B cell (primary cell): ENCODE results near the gene PRX. TPM values are rescaled to one million over a fixed set of nuclear protein-coding genes. Genes with fewer than 3 reads are reported as not detected.

ENCODE experiments used
- ATAC-seq: fragments of 200-7000 bp; cut with Tn5 transposase; one replicate; pipeline ENCODE4 v1.10.0; 2021; ENCODE audit warnings: low read depth, mild to moderate bottlenecking, moderate number of reproducible peaks, moderate library complexity
- CTCF ChIA-PET: fragments of 350-600 bp; sonication (Branson Sonifier 250); formaldehyde crosslinking; loops from one replicate; lab custom pipeline; 2021; ENCODE audit warnings: antibody characterized with exemption, inconsistent platforms; lab: Charles Lee
- POLR2A ChIA-PET: fragments of 350-600 bp; sonication (Branson Sonifier 250); formaldehyde crosslinking; loops from one replicate; lab custom pipeline; 2021; ENCODE audit warnings: antibody characterized with exemption; lab: Charles Lee
- DNase-seq: peaks from one replicate; pipeline ENCODE4 v3.0.0; 2013
- H2AFZ ChIP-seq: 2 replicates; pipeline ENCODE4 v1.6.1; 2012; ENCODE audit warnings: mild to moderate bottlenecking, low read depth, low read length; ENCODE audit not compliant: insufficient read depth, poor library complexity, severe bottlenecking
- H3K27ac ChIP-seq, 2 donors: 1 replicate in 1 of 2; 2 replicates in 1 of 2; pipeline ENCODE4 v1.5.1; 2012 to 2013; ENCODE audit warnings: low read length in 2 of 2, mild to moderate bottlenecking in 2 of 2, moderate library complexity in 1 of 2
- H3K27me3 ChIP-seq, 4 experiments: fragments of 200-600 bp in 1 of 4; sonication (generic) in 1 of 4; replicated peaks in 1 of 4; 1 replicate in 2 of 4; 2 replicates in 2 of 4; pipeline versions ENCODE4 v1.6.1 to v1.7.0; 2013 to 2016; ENCODE audit warnings: low read length in 3 of 4, mild to moderate bottlenecking in 2 of 4, mixed read lengths in 1 of 4, moderate library complexity in 1 of 4; ENCODE audit not compliant: insufficient read depth in 4 of 4, control insufficient read depth in 3 of 4; ENCODE audit errors: control extremely low read depth in 1 of 4
- H3K36me3 ChIP-seq, 2 experiments: replicated peaks in 1 of 2; 1 replicate in 1 of 2; 2 replicates in 1 of 2; pipeline versions ENCODE4 v1.6.1 to v1.7.1; 2013; ENCODE audit warnings: low read length in 1 of 2; ENCODE audit not compliant: insufficient read depth in 2 of 2, control insufficient read depth in 1 of 2; ENCODE audit errors: control extremely low read depth in 1 of 2, extremely low read depth in 1 of 2
- H3K4me1 ChIP-seq, 2 donors: fragments of 200-600 bp in 1 of 2; sonication (generic) in 1 of 2; 1 replicate in 1 of 2; 2 replicates in 1 of 2; pipeline versions ENCODE4 v1.5.1 to v1.6.1; 2013 to 2017; ENCODE audit warnings: low read length in 2 of 2; ENCODE audit not compliant: control insufficient read depth in 2 of 2, insufficient read depth in 2 of 2
- H3K4me2 ChIP-seq: replicated peaks from 2 replicates; pipeline ENCODE3; 2012; ENCODE audit warnings: mild to moderate bottlenecking, low read depth, low read length; ENCODE audit not compliant: poor library complexity, severe bottlenecking
- H3K4me3 ChIP-seq, 5 experiments: fragments of 200-600 bp in 1 of 5; sonication (generic) in 1 of 5; 1 replicate in 3 of 5; 2 replicates in 2 of 5; pipeline versions ENCODE4 v1.5.1 to v1.7.0; 2011 to 2016; ENCODE audit warnings: low read length in 4 of 5, mild to moderate bottlenecking in 4 of 5, low read depth in 2 of 5, control low read depth in 1 of 5, moderate library complexity in 1 of 5; ENCODE audit not compliant: insufficient read depth in 1 of 5; ENCODE audit errors: control extremely low read depth in 1 of 5, extremely low read depth in 1 of 5
- H3K79me2 ChIP-seq: fragments of 200-600 bp; sonication (generic); one replicate; pipeline ENCODE4 v1.6.0; 2016; ENCODE audit warnings: low read length; ENCODE audit not compliant: control insufficient read depth, insufficient read depth
- H3K9ac ChIP-seq: fragments of 200-600 bp; sonication (generic); 2 replicates; pipeline ENCODE4 v1.6.1; 2017; ENCODE audit warnings: mild to moderate bottlenecking, low read length, moderate library complexity
- H3K9me3 ChIP-seq, 3 donors: one replicate each; pipeline versions ENCODE4 v1.6.1 to v1.7.1; 2013; ENCODE audit warnings: low read length in 2 of 3; ENCODE audit not compliant: control insufficient read depth in 2 of 3, insufficient read depth in 1 of 3; ENCODE audit errors: control extremely low read depth in 1 of 3
- H4K20me1 ChIP-seq: 2 replicates; pipeline ENCODE4 v1.6.0; 2012; ENCODE audit warnings: mild to moderate bottlenecking, low read length; ENCODE audit not compliant: insufficient read depth, control insufficient read depth, poor library complexity, severe bottlenecking
- H3K27ac Mint-ChIP-seq: one replicate; pipeline ENCODE4 v1.8.0; 2021; ENCODE audit warnings: mixed read lengths
- H3K27me3 Mint-ChIP-seq: one replicate; pipeline ENCODE4 v1.8.0; 2021; ENCODE audit warnings: mixed read lengths
- H3K4me1 Mint-ChIP-seq: one replicate; pipeline ENCODE4 v1.8.0; 2021; ENCODE audit warnings: mixed read lengths
- H3K4me3 Mint-ChIP-seq: one replicate; pipeline ENCODE4 v1.8.0; 2021; ENCODE audit warnings: mixed read lengths
- H3K9me3 Mint-ChIP-seq: one replicate; pipeline ENCODE4 v1.8.0; 2022; ENCODE audit warnings: mixed read lengths; ENCODE audit not compliant: insufficient read depth
- EZH2 ChIP-seq: IDR thresholded peaks from 2 replicates; pipeline ENCODE4 v1.6.1; 2012; ENCODE audit warnings: borderline replicate concordance, low read depth, mild to moderate bottlenecking, moderate library complexity, low read length; ENCODE audit not compliant: insufficient read depth, poor library complexity, severe bottlenecking
- WGBS: methylation state at CpG from one replicate; pipeline ENCODE4 v1.1.5; 2013; ENCODE audit warnings: missing lambda C conversion rate; ENCODE audit not compliant: insufficient coverage; 5-methylcytosine and 5-hydroxymethylcytosine counted together
- intact Hi-C: fragments of 100-400 bp; cut with micrococcal nuclease; formaldehyde crosslinking; loops from one replicate; pipeline ENCODE4 v1.10.0; 2022
- polyA plus RNA-seq: library from polyadenylated mRNA; depleted of rRNA; stranded (reverse); fragments of >200 nt; gene quantifications from 2 replicates; pipeline ENCODE4 v1.2.3, GENCODE V29; 2012
- total RNA-seq, 2 donors: library from RNA; stranded (reverse); fragments of 120-200 nt in 1 of 2; gene quantifications; 1 replicate in 1 of 2; 2 replicates in 1 of 2; pipeline versions ENCODE4 v1.2.3 to v1.2.4, GENCODE V29; 2013 to 2022
- TF ChIP-seq, protein P1 (sequence below): fragments of 200-600 bp; IDR thresholded peaks from one replicate; pipeline ENCODE4 v1.8.0; 2022; ENCODE audit warnings: antibody characterized with exemption, mild to moderate bottlenecking

The PRX gene
- total and polyA plus RNA-seq, 2 donors (not counting 1 experiment from before 2014, with no cell fraction given): 1.1 to 2.5 TPM

DNA sequence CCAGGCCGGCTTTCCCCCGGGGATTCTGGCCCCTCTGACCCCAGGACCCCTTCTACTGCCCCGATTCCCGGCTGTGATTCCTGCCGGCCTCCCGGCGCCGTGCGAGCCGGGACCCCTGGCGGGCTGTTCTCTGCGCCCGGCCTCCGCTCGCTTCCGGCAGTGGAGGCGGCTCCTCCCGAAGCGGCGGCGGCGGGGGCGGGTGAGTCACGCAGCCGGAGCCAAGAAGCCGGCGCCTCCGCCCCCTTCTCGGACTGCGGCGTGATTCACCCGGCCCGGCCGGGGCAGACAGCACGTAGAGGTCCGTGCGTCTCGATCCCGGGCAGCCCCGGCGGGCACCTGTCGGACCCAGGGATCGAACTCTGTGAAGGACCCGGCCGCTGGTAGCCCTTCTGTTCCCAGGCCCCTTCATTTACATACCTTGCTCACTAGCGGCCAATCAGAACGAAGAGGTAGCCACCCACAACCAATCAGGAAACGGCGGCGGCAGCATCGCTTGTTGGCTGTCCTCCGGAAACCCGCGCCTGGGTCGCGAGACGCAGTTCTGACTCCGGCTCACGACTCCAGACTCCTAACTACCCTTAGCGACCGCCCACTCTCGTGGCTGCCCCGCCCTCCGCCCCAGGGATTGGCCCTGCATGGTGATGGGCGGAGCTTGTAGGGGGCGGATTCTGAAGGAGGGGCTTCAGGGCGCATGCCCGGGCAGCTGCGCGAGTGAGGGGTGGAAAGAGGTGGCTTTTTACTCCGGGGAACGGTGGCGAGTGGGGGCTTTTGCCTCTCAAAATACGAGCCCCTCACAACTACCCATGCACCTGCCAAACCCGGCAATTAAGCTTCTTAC lies 12.5 kb upstream of the PRX start, which contains the start of gene SERTAD1:
Gene SERTAD1, minus strand, starts transcription at position 543 of the 838 bp plus-strand sequence. CDS start 2,446 bp downstream, outside the sequence.
- DNase-seq (peak; percentile 100), ATAC-seq (peak; percentile 89)
- Histone ChIP-seq H3K4me2 (peak within 1 kb of the TSS; percentile 92), H3K27ac (peak within 1 kb of the TSS; percentile 84 to 93), H3K9ac (peak within 1 kb of the TSS; percentile 85), H3K36me3 (peaks cover 0 to 9% of the 10 kb centered on the region in 2 experiments), H3K4me3 (peak within 1 kb of the TSS; percentile 71 to 89 (median 82)), H3K79me2 (peaks cover 26% of the 10 kb centered on the region), H2AFZ (peak within 1 kb of the TSS; percentile 81), H3K9me3 (no peaks in the 10 kb centered on the region), H4K20me1 (no peaks in the 10 kb centered on the region), H3K4me1 (peaks cover 14 to 24% of the 10 kb centered on the region in 2 donors), H3K27me3 (no peaks in the 10 kb centered on the region)
- Mint-ChIP-seq H3K27ac (peak within 1 kb of the TSS; percentile 98), H3K4me3 (peak within 1 kb of the TSS; percentile 98), H3K9me3 (no peaks in the 10 kb centered on the region), H3K4me1 (peaks cover 27% of the 10 kb centered on the region), H3K27me3 (no peaks in the 10 kb centered on the region)
- under 1% methylated on average over 63 of the region's 75 CpGs for WGBS
- TF ChIP-seq EZH2: no peak
- TF ChIP-seq, protein P1, sequence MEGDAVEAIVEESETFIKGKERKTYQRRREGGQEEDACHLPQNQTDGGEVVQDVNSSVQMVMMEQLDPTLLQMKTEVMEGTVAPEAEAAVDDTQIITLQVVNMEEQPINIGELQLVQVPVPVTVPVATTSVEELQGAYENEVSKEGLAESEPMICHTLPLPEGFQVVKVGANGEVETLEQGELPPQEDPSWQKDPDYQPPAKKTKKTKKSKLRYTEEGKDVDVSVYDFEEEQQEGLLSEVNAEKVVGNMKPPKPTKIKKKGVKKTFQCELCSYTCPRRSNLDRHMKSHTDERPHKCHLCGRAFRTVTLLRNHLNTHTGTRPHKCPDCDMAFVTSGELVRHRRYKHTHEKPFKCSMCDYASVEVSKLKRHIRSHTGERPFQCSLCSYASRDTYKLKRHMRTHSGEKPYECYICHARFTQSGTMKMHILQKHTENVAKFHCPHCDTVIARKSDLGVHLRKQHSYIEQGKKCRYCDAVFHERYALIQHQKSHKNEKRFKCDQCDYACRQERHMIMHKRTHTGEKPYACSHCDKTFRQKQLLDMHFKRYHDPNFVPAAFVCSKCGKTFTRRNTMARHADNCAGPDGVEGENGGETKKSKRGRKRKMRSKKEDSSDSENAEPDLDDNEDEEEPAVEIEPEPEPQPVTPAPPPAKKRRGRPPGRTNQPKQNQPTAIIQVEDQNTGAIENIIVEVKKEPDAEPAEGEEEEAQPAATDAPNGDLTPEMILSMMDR: peak; percentile 75
- intact Hi-C loops: loop anchor here (1.0 kb wide), 6 partner anchors 10 to 145 kb away; partner anchors contain the start of genes AKT2 and BLVRB
- POLR2A ChIA-PET: interaction anchor here (0.6 to 5.8 kb wide), 9 partner anchors 9 to 1024 kb away, joined by 3 to 63 read pairs (median 6); partner anchors contain the start of genes AKT2, BLVRB, SERTAD3 and SPTBN4
- CTCF ChIA-PET: interaction anchor here (0.9 to 9.5 kb wide), 12 partner anchors 9 to 286 kb away, joined by 3 to 86 read pairs (median 5); partner anchors contain the start of genes BLVRB, SERTAD3 and SPTBN4
